Cardiac septum (tissue), 1 donor: Measurements from ENCODE around the gene NOG. TPM values are rescaled to one million over a fixed set of nuclear protein-coding genes. Genes with fewer than 3 reads are reported as not detected.

Experiments used
- DNase-seq: peaks from one replicate; pipeline ENCODE4 v3.0.0-alpha.2; 2020; ENCODE audit warnings: low spot score
- intact Hi-C: fragments of 100-400 bp; cut with DNase I; formaldehyde crosslinking; loops from one replicate; pipeline ENCODE4 v1.14.0; 2022
- total RNA-seq: library from RNA; stranded (reverse); fragmentation: NEBNext Ultra II Directional; extraction: Animal tissue kit (Norgen Biotek cat#: 25700); gene quantifications from one replicate; pipeline ENCODE4 v1.2.1, GENCODE V29; 2021
- donor health status: DM: no; HTN: no; CAD: no.

Gene NOG
- total RNA-seq, 1 donor from 2014 or later: not detected

DNA sequence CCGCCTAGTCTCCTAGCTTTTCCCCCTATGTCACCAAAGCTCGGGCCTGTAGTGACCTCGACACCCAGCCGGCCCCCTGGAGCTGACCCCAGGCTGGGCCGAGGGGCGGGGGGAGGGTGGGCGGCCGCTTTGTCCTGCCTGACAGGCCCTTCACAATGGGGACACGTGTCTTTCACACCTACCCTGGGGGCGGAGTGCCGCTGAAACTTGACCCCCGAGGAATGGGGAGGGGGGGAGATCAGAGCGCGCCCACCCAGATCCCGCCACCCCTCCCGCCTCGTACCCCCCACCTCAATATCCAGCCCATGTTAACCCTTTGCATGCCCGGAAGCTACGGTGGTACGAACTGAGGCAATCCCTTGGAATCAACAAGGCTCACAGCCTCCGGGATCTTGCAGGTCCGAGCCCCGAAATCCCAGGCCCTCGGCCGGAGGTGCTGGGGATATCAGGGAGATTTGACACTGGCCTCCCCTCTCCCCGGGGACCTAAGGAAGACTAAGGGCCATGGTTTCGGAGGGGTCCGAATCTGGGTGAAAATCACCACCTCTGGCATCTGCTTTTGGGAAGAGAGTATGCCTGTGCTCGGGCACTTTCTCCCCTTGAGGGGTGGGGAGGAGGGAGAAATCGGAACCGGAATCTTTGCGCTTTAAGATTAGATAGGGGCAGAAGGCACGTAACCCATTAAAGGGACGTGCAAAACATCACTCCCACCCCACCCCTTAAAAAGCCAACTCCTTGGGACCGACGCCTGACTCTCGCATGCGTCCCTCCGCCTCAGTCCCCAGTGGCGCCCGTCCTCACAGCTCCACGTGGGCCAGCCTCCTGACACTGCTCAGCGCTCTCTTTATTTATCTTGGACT is 2.6 kb downstream of the NOG start:
- intact Hi-C loops: loop anchor here (10.0 kb wide), 1 partner anchor 751 kb away; no protein-coding TSS in a partner anchor
- no peak for DNase-seq

DNA sequence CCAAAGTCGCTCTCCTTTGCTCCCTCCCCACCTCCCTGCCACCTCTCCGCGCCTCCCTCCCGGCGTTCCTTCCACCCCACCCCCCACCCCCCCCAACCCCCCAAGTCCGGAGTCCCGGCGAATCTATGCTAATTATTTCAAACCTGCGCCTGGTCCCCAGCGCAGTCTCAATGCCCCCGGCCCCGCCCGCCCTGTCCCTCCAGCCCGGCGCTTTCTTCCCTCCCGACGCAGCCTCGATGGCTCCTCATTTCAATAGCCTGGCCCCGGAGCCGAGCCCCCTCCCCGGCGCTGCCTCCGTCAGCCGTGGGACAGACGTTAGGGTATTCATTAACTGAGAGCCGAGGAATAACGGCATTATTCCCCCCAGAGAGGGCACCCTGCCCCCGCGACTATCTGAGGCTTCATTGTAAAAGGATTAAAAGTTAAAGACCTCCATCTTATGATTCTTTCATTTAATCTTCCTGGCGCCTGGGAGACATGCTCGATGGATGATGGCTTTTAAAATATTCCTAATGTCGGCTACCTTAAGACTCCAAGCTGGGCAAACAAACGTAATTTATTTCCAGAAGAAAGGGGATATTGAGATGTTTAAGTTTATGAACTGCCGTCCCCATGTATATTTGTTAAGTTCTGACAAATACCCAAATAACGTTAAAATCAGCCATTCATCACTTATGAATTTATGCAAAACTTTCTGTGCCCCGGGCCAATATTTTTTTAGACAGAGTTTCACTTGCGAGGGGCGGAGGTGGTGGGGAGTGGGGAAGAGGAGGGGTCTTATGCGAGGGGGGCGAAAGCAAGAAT is 3.4 kb downstream of the NOG start:
- intact Hi-C loops: loop anchor here (10.0 kb wide), 1 partner anchor 752 kb away; no protein-coding TSS in a partner anchor
- no peak for DNase-seq

DNA sequence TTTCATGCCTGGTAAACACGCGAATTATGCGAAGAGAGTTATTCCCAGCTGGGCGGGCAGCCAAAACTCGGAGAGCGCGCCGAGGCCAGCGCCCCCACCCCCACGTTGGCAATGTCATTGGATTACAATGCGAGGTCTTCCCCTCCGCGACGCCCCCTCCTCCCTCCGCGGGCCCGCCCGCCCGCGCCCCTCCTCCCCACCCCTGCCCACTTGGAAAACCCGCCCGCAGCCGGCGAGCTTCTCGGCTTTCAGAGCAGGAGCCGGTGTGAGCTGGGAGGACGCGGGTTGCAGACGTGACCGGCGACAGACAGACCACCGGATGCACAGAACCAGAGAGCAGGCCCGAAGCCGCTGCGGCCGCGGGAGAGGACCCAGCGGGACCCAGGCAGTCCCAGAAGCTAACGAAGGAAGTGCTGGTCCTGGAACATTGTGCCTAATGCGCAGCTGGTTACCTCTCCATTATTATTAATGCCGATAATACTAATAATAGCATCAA is 4.0 kb downstream of the NOG start:
- intact Hi-C loops: loop anchor here (10.0 kb wide), 1 partner anchor 753 kb away; no protein-coding TSS in a partner anchor

DNA sequence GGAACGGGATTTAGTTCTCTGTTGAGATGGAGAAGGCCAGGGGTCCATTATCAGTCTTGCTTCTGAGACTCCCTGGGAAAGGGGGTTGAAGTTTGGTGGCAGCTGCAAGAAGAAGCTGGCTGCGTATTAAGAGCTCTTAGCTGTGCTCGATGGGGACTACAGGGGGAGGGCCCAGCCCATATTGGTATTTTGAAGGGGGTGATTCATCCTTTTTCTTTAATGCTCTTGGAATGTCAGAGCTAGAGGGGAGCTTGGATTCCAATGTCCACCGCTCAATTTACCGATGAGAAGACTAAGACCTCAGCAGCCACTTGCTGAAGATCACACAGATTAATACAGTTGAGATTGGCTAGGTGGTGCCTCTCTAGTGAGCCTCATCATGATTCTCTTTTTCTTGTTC is 5.0 kb downstream of the NOG start:
- intact Hi-C loops: loop anchor here (10.0 kb wide), 1 partner anchor 754 kb away; no protein-coding TSS in a partner anchor
- DNase-seq: no peak

More for the DNA sequence above, 4.0 kb downstream of the NOG start:
- DNase-seq: no peak

DNA sequence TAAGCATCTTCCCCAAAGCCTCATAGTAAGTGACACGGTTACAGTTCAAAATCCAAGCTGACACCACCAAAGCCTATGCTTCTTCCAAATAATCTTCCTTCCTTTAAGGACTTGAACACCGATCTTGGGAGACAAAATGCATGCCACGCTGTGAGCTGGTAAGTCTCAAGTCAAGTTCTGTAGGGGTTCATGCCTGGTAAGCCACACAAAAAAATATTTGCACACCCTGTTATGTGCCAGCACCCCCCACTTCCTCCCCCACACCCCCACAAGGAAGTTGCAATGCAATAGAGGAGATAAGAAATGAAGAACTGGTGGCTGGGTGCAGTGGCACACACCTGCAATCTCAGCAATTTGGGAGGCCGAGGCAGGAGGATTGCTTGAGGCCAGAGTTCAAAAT is 5.6 kb downstream of the NOG start:
- intact Hi-C loops: loop anchor here (10.0 kb wide), 1 partner anchor 754 kb away; no protein-coding TSS in a partner anchor

DNA sequence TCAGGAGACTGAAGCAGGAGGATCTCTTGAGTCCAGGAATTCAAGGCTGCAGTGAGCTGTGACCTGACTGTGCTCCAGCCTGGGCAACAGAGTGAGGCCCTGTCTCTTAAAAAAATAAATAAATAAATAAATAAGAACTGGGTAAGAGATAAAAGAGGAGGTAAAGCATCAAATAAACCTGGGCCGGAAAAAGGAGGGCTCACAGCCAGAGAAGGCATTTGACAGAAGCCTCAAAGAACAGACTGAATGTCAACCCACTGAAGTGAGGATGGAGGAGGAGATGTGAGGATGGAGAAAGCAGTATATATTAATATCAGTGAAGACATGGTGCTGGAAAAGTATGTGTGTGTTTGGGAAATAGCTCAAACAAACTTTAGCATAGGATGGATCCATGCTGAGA is 6.1 kb downstream of the NOG start:
- DNase-seq: no peak
- intact Hi-C loops: loop anchor here (10.0 kb wide), 1 partner anchor 755 kb away; no protein-coding TSS in a partner anchor

More for the DNA sequence above, 5.6 kb downstream of the NOG start:
- no peak for DNase-seq

DNA sequence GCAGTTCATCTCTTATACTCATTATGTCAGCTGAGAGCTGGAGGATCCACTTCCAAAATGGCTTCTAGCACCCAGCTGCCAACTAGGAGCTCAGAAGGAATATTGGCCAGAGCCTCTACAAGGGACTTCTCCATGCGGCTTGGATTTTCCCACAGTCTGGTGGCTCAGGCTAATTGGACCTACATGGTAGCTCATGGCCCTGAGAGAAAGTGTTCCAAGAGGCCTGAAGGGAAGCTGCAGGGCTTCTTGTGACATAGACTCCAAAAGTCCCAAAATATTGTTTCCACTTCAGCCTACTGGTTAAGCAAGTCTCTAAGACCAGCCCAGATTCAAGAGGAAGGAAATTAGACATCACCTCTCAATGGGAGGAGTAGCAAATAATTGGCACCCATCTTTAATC is 6.8 kb downstream of the NOG start:
- intact Hi-C loops: no loop called here
- DNase-seq: no peak

DNA sequence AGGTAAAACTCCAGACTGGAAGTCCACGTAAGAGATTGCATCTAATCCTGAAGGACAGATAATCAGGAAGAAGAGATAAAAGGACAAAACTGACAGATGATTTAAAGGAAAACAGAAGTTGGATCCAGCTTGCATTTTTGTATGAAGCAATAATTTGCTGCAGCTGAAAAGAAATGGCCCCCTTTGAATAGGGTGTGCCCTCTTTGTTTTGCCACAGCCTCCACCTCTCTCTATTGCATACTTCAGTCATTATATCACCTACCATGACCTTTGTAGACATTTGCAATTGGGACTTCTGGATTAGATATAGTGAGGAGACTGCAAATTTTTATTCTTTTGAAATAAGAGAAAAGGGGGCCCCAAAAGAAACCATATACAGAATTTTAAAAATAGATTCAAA is 8.1 kb downstream of the NOG start:
- intact Hi-C loops: no loop called here
- DNase-seq: no peak

DNA sequence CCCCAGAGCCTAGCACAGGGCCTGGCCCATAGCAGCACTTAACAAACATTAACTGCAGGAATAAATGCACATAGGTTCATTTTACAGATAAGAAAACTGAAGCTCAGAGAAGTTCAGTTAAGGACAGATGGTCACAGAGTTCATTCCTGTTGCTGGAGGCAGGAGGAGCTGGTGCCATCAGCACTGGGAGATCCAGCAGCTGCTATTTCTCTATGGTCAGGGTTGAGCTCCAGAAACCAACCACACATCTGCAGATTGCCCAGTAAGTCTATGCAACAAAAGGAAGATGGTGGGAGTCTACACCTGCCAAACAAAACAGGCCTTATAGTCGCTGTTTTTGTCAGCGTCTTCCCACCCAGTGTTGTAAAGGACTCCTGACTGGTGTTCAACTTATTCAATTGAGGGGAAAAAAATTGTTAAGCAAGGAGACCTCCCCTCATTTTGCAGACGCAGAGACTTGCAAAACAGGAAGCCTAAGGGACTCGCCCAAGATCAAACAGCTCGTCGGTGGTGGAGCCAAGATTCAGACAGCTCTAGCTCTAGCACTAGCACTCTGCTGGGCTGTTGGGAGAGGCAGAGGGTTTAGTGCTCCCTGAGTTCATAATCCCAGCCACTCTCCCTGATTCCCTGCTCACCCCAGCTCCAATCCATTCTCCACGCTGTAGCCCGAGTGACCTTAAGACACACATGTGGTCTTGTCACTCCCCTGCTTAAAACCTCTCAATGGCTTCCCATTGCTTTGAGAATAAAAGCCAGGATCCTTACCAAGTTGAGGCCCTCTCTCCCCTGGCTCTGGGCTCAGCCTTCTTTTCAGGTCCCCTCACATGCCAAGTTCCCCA is 9.0 kb downstream of the NOG start:
- intact Hi-C loops: no loop called here
- DNase-seq: no peak

DNA sequence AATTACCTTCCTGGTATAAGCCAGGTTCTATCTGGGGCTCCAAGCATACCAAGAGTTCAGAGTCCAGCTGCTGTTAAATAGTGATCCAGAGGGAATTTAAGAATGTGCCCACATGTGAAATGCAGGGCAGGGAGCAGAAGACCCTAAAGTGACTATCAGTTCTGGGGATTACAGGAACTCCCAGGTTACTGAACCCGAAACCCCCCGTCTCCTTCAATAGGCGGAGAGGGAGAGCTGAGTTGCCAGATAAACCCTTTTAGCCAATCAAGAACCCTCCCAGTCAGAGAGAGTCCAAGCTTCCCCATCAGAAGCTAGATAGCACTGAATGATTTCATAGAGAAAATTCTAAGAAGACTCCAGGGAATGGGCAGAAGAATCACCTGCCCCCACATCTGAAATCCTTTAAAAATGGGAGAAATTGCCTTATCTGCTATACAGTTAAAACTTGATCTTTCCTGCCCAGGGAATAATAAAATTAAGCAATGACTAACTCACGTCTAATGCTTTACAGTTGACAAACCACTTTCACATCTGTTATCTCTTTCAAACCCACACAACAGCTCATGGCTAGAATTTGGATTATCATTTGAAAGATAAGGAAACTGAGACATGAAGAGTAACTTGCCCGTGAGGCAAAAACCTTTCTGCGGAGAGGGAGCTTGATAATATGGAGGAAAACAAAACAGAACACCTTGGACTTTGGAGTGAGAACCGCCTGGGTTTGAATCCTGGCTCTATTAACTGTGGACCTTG is 10.2 kb downstream of the NOG start:
- intact Hi-C loops: no loop called here
- DNase-seq: no peak

DNA sequence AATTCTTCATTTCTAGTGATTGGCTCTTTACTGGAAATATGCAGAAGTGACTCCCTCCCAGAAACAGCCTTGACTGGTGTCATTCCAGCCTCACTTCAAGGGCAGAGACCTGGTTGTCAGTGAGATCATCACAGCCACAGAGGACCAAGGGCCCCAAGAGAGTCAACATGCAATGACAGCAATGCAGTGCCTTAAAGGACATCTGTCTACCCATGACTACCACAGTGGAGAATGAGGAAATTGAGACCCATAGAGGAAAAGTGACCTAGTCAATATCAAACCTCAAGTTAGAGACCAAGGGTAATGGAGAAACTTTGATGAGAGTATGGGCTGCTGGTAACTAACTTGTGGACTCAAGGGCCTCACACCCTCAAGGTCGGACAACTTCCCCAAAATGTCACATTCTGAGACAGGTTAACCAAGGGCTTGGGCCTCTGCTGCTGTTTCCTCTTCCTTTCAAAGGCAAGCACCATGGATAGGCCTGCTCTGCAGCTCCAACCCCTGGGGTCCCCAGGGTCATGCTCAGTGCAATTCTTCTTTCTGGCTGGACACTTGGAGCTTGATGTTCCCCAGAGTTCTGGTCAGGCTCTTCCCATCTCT is 11.3 kb downstream of the NOG start:
- DNase-seq: no peak
- intact Hi-C loops: no loop called here

DNA sequence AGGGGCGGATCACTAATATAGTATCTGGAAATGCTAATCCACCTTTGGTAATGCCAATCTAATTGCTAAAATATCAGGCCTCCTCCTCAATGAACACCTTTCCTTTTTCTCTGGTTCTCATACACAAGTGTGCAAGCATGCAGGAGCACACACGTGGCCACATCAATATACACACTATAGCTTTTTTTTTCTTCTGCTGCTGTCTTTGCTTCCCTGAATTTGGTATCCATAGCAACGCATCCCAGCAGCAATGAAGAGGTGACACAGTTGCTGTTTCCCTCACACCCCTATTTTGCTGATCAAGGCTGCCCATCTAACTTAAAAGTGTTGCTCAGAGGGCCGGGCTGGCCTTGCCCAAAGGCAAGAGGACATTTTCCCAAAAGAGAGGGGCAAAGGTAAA is 15.4 kb downstream of the NOG start:
- intact Hi-C loops: no loop called here
- DNase-seq: no peak

DNA sequence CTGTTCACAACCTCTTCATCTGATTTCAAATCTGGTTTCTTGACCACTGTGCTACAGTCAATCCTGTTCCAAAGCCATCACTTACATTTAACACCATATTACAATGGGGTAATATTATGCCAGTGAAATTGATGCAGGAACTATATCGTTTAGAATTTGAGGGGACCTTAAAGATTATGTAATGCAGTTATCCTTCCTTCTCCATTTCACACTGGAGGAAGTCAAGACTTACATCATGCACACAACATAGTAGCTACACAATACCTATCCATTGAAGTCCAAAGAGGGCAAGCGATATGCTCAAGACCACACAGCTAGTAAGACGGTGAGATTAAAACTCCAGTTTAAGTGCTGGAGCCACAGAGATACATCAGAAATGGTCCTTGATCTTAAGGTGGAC is 16.8 kb downstream of the NOG start:
- no peak for DNase-seq
- intact Hi-C loops: no loop called here

DNA sequence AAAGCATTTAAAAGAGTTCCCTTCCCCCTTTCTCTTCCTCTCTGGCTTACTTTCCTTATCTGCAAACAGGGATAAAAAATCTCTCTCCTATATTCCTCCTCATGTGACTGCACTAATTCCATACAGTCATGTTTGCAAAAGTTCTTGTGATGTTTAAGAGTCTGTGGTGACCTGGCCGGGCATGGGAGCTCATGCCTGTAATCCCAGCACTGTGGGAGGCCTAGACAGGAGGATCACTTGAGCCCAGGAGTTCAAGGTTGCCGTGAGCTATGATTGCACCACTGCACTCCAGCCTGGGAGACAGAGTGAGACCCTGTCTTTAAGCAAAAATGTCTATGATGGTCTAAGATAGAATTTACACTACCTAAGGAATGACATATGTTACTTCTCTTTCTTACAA is 19.6 kb downstream of the NOG start:
- intact Hi-C loops: no loop called here
- no peak for DNase-seq

DNA sequence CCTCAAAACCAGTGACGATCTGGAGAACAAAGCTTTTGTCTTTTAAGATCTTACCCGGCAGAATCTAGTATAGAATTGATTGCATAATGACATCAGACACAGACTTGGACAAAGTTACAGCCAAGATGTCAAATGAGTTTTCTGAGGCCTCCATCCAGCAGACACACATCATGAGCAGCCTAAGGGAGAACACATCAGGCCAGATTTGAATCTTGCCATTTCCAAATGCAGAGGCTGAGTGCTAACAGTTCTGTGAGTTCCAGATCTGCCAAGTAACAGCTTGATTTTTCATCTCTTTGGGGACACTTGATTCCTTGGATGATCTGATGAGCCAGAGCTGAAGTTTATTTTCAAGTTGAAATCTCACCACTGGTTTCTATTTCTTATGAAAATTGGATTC is 21.0 kb downstream of the NOG start:
- intact Hi-C loops: no loop called here
- DNase-seq: no peak

DNA sequence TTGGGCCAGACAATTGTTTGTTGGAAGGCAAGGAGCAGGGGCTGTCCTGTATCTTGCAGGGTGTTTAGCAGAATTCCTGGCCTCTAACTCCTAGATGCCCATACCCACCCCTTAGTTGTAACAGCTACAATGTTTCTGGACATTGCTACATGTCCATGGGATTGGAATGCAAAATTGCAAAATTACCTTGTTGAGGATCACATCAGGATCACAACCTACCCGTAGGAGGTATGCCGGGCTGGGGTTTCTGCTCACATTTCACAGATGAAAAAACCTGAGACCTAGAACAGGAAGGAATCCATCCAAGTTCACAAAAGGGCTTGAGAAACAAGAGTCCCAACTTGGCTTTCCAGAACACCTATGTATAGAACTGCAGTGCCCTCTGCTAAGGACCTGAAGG is 22.7 kb downstream of the NOG start:
- DNase-seq: no peak
- intact Hi-C loops: no loop called here

DNA sequence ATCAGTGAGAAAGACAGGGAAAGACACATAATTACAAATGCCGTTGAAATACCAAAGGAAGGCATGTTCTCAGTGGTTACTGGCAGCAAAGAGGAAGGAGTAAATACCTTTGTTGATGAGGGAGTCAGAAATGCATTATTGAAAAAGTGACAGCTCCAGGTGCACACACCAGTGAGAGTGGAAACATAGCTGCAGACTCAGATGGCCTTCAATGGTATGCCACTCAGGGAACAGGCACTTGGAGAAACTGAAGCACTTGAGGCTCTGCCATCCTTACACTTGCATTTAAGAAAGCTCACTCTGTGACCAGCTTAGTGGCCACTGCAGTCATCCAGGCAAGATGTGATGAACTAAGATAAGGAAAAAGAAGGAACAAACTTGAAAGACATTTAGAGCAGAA is 29.9 kb downstream of the NOG start:
- intact Hi-C loops: no loop called here
- DNase-seq: no peak

DNA sequence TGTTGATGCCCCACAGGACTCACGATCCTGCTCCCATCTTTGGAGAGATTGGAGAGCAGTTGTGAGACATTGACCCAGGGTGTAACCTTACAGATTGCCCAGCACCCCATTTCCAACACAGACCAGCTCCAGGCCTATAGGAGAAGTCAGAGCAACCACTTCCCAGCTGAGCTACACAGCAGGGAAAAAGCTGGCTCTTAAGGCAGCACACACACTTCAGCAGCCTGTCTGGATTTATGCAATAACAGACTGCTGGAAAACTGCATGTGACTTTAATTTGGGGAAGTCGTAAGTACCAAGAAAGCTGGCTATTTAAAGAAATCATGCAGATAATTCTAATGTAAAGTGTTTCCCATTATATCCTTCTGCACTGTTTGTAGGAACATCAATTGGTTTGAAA is 30.8 kb downstream of the NOG start:
- intact Hi-C loops: no loop called here
- no peak for DNase-seq
